ENCODE results near the gene TNC. TPM values are rescaled to one million over a fixed set of nuclear protein-coding genes. Genes with fewer than 3 reads are reported as not detected.
A peak's percentile ranks its signal among the peaks of the same experiment; 100 is the strongest.

The TNC gene
- total and polyA plus RNA-seq, 8 donors = 3.5 to 265 (median 80.1) TPM

DNA sequence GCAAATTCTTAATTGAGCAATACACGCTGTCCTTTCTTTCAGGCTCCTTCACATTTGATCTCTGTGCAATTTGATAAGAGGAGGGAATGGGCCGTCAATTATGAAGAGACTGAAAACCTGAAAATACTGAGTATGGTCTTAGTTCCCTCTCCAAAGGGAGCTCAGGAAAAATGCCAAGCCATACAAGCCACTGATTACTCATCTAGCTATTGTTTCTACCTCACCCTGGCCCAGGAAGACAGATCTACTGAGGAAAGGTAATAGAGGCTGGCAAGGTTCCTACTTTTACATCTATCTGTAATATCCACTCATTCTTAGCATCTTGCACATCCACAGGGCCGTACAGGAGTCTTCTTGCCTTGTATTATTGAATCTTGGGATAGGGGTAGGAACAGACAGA is 23.7 kb upstream of the TNC start:
- no peak overlapping the region for H3K4me3 ChIP-seq
- intact Hi-C loops (cut with DNase I; ENCODE audit: low total_unique reads) = no loop called here
- H3K27me3 ChIP-seq = no peaks in the 10 kb centered on the region
- H3K9me3 ChIP-seq = no peaks in the 10 kb centered on the region
- no peak for TF ChIP-seq POLR2A (IDR thresholded peaks at IDR 0.05)
- no peak for TF ChIP-seq EP300 (IDR thresholded peaks at IDR 0.05)
- TF ChIP-seq, protein P1, sequence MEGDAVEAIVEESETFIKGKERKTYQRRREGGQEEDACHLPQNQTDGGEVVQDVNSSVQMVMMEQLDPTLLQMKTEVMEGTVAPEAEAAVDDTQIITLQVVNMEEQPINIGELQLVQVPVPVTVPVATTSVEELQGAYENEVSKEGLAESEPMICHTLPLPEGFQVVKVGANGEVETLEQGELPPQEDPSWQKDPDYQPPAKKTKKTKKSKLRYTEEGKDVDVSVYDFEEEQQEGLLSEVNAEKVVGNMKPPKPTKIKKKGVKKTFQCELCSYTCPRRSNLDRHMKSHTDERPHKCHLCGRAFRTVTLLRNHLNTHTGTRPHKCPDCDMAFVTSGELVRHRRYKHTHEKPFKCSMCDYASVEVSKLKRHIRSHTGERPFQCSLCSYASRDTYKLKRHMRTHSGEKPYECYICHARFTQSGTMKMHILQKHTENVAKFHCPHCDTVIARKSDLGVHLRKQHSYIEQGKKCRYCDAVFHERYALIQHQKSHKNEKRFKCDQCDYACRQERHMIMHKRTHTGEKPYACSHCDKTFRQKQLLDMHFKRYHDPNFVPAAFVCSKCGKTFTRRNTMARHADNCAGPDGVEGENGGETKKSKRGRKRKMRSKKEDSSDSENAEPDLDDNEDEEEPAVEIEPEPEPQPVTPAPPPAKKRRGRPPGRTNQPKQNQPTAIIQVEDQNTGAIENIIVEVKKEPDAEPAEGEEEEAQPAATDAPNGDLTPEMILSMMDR (IDR thresholded peaks at IDR 0.05) = no peak
- TF ChIP-seq POLR2AphosphoS5 (IDR thresholded peaks at IDR 0.05) = no peak
- no peaks in the 10 kb centered on the region for H3K36me3 ChIP-seq
- H3K4me1 ChIP-seq = peaks cover 0 to 6% (median 0%) of the 10 kb centered on the region in 4 donors
- DNase-seq = no peak
- WGBS, 5 donors = 78 to 86% (median 82%) methylated on average over 3 of the region's 3 CpGs
- H3K27ac ChIP-seq = no peak overlapping the region

DNA sequence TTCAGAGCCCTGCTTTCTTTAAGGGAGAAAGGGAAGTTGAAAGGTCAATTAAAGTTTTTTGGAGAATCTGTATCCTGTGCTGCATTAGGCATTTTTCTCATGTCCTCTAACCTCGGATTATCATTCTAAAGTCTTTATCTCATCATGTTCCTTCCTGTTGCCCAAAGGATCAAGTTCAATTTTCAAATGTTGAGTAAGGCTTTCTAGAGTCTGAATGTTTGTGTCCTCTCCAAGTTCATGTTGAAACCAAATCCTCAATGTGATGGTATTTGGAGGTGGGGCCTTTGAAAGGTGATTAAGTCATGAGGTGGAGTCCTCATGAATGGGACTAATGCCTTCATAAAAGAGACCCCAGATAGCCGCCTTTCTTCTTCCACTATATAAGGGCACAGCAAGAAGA is 20.2 kb upstream of the TNC start:
- H3K9me3 ChIP-seq = no peaks in the 10 kb centered on the region
- H3K4me3 ChIP-seq = no peak overlapping the region
- H3K27ac ChIP-seq = no peak overlapping the region
- no peaks in the 10 kb centered on the region for H3K36me3 ChIP-seq
- H3K27me3 ChIP-seq = no peaks in the 10 kb centered on the region
- 70 to 77% (median 72%) methylated on average over 2 of the region's 2 CpGs for WGBS, 5 donors
- intact Hi-C loops (cut with DNase I; ENCODE audit: low total_unique reads) = no loop called here
- H3K4me1 ChIP-seq = no peaks in the 10 kb centered on the region
- DNase-seq = no peak
- TF ChIP-seq, protein P1 (IDR thresholded peaks at IDR 0.05) = no peak
- TF ChIP-seq EP300 (IDR thresholded peaks at IDR 0.05) = no peak
- TF ChIP-seq POLR2AphosphoS5 (IDR thresholded peaks at IDR 0.05) = no peak
- TF ChIP-seq POLR2A (IDR thresholded peaks at IDR 0.05) = no peak

DNA sequence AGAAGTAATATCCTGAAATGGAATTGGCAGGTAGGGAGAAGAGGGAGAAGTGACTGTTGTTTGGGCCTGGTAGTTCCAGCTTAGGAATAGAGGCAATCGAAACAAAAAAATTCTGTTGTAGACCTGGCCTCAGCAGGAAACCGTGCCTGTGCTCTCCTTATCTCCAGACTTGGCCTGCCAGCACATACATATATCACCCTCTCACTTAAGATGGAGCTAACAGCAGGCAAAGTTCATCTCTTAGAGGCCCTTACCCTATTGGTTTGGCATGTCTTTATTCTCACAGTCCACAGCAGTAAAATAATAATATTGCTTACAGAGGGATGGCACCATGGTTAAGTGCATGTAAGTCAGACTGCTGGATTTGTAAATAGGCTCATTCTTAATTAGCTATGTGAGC is 19.6 kb upstream of the TNC start:
- Histone ChIP-seq H3K9me3 (no peaks in the 10 kb centered on the region), H3K36me3 (no peaks in the 10 kb centered on the region), H3K27ac (no peak overlapping the region), H3K27me3 (no peaks in the 10 kb centered on the region), H3K4me1 (no peaks in the 10 kb centered on the region), H3K4me3 (no peak overlapping the region)
- intact Hi-C loops (cut with DNase I; ENCODE audit: low total_unique reads) = no loop called here
- WGBS, 5 donors = 15 to 59% (median 39%) methylated on average over 2 of the region's 2 CpGs
- TF ChIP-seq, protein P1 (IDR thresholded peaks at IDR 0.05) = no peak
- no peak for TF ChIP-seq EP300 (IDR thresholded peaks at IDR 0.05)
- TF ChIP-seq POLR2AphosphoS5 (IDR thresholded peaks at IDR 0.05) = no peak
- TF ChIP-seq POLR2A (IDR thresholded peaks at IDR 0.05) = no peak
- no peak for DNase-seq

DNA sequence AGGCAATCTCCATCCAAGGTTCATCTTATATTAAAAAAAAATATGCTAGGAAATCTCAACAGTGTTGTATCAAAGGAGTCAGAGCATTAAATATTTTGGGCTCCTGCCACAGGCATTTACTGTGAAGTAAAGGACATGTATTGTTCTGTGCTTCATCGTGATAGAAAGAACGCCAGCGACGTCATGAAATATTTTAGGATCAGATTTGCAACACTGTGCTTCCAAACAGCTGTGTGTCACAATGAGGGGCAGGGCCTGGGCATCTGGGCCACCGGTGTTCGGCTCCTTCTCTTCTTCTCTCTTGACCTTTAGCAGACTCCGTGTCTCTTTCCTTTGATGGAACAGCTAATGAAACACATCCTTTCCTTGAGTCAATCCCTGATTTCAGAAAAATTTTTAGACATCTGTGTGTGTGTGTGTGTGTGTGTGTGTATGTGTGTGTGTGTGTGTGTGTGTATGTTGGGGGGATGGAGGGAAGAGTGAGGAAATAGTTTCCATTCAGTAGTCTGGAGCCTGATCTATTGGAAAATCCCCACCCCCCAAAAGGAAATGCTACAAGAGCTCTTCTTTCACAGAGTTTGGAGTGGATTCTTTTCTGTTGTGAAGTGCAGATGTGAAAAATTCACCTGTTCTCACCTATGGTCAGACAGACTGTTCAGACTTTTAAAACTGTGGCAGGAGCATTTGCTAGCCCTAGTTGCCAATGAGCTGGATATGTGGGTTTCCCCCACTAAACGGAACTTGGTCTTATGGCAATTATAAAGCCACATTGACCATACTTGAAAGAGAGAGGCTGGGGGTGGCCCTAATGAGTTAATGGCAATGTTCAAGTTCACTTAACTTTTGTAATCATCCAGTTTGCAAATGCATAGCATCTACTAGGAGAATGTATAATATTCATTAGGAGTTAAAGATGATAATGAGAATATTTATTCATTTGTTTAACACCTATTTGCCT is 18.1 kb upstream of the TNC start:
- Histone ChIP-seq H3K27me3 (no peaks in the 10 kb centered on the region), H3K4me3 (no peak overlapping the region), H3K36me3 (no peaks in the 10 kb centered on the region), H3K27ac (peak overlapping the region in 2 of 5 donors; percentile 10 to 31), H3K4me1 (no peaks in the 10 kb centered on the region), H3K9me3 (no peaks in the 10 kb centered on the region)
- peak in 1 of 2 donors; percentile 73 for DNase-seq
- TF ChIP-seq, protein P1 (IDR thresholded peaks at IDR 0.05) = no peak
- TF ChIP-seq POLR2AphosphoS5 (IDR thresholded peaks at IDR 0.05) (no peak), POLR2A (IDR thresholded peaks at IDR 0.05) (no peak), EP300 (IDR thresholded peaks at IDR 0.05) (no peak)
- intact Hi-C loops (cut with DNase I; ENCODE audit: low total_unique reads) = no loop called here
- 77 to 87% (median 80%) methylated on average over 8 of the region's 8 CpGs for WGBS, 5 donors

Data from stomach (tissue), 9 donors.